Tongue (tissue), 2 donors: ENCODE measurements around the gene ABCA2. TPM values are rescaled to one million over a fixed set of nuclear protein-coding genes. Genes with fewer than 3 reads are reported as not detected.
A peak's percentile ranks its signal among the peaks of the same experiment; 100 is the strongest.
"Not testable (repeated sequence)": the region's sequence is repeated elsewhere in the genome, so short reads cannot be mapped to it uniquely, and the experiment has no call there.

Source experiments
- DNase-seq: peaks from one replicate; pipeline ENCODE4 v3.0.0-alpha.2; 2015
- total RNA-seq: library from RNA; depleted of rRNA; stranded (reverse); fragments of >200 nt; gene quantifications from one replicate; pipeline ENCODE4 v1.2.3, GENCODE V29; 2014

The ABCA2 gene
- total RNA-seq, 1 donor from 2014 or later, result 16.6 TPM

- DNase-seq, result no peak
These were observed 13.9 kb downstream of the ABCA2 start for GRCh38 chr9:137014166-137014565.

DNA sequence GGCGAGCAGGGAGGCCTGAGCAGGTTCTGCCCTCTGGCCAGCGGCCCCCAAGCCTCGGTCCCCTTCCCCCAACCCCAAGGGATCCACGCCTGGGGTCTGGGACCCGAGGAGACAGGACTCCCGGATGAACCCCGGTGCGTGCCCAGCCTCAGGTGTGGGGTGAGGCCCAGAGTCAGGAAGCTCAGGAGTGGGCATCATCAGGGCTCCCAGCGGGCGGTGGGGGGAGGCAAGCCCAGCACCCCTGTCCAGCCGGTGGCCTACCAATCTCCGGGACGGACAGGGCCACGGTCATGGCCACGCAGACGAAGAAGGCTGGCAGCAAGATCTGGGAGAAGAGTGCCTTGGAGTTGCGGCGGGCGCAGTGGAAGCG, 14.5 kb downstream of the ABCA2 start:
- no peak for DNase-seq

- DNase-seq, result no peak
These were observed 15.1 kb downstream of the ABCA2 start for GRCh38 chr9:137012694-137013570.

GRCh38 chr9:137011907-137012675, 15.9 kb downstream of the ABCA2 start:
- DNase-seq, result no peak

- DNase-seq, result no peak
These were observed 16.9 kb downstream of the ABCA2 start for GRCh38 chr9:137011156-137011555.

DNA sequence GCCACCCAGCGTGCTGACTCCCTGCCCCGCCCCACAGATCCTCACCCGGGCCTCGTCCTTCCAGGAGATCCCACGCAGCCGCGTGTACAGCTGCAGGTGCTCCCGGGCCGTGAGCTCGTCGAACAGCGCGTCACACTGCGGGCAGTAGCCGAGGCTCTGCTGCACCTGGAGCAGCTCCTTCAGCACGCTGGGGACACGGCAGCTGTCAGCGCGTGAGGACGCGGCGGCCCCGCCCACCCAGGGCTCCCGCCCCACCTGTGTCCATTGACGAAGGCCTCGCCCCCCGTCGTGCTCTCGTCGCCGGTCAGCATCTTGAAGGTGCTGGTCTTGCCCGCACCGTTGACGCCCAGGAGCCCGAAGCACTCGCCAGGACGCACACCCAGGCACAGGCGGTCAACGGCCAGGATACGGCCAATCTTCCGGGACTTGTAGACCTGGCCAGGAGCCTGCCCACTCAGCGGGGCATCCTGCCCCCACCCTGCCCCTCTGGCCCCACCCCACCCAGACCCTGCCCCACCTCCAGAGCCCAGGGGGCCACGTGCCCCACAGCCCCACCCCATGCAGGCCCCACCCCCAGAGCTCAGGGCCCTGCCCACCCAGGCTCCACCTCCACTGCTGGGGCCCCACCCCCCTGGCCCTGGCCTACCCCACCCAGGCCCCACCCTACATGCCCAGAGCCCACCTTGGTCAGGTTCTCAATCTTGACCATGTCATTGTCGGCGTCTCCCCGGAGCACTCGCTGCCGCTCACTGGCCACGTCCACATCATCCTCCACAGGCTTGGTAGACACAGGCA, 17.9 kb downstream of the ABCA2 start:
- no peak for DNase-seq

DNA sequence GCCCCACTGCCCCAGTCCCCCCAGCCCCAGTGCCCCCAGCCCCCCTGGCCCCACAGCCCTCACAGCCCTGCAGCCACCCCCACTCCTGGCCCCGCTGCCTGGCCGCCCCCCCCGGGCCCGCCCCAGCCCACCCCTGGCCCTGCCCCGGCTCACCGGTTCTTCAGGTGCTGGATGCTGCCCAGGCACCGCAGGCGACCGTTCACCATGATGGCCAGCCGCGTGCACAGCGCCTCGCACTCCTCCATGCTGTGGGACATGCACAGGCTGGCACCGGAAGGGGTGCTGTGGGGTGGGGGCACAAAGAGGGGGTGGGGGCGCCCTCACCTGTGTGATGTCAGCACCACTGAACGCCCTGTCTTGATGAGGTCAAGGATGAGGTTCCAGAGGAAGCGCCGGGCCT, 18.8 kb downstream of the ABCA2 start:
- no peak for DNase-seq

DNA sequence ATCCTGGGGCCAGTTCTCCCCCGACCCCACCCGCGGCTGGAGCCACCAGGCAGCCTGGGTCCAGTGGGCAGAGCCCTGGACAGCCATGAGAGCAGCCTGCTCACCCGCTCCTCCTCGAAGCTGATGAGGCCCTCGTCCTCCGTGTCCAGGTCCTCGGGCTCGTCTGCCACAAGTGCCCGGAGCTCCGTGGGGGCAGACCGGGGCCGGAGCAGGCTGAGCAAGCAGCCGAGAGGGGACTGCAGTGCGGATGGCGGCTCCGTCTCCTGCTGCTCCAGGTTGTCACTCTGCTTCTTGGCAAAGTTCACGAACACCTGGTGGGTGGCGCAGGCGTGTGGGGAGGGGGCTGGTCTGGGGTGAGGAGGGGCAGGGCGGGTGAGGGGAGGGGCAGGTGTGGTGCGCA, 19.7 kb downstream of the ABCA2 start:
- DNase-seq, result no peak

DNA sequence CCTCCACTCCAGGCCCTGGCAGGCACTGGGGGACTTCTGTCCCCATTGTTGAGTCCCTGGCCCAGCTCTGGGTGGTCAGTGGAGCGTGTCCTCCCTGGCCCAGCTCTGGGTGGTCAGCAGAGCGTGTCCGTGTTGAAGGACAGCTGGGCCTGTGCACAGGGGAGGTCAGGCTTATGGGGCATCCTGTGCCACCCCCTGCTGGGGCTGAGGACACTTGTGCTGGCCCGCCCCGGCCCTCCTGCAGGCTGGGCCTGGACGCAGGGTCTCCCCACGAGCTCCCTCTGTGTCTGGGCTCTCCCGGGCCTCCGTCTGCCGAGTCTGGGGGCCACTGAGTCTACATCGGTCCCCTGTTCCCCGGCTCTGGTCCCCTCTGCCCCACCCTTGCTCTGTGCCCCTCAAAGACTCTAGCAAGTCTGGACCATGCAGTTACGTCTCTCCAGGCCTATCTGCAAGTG, 20.2 kb downstream of the ABCA2 start:
- no peak for DNase-seq

DNA sequence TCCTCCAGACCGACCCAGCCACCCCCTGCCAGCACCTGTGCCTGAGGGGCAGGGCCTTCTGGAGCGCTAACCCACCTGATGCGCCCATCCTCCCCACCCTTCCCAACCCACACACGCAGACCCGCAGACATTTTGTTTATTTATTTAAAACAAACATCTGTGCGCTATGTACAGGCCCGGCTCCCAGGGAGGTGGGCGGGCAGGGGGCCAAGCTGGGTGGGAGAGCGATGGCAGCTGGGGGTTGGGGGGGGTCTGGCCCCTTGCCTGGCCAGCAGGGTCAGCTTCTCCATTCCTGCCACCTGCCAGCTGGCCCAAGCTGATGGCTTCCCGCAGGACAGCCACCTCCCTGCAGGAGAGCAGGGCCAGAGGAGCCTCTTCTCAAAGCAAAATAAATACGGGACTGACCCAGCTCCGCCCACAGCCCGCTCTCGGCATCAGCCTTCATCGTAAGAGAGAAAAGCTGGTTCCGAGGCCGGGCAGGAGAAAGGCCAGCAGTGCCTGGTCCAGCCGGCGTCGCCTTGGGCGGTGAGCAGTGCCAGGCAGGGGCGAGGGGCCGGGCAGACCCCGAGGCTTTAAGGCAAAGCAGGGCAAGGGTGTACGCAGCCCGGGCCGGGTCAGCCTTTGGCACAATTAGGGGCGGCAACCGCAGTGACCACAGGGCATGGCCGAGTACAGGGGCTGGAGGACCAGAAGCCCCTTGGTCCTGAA, 20.8 kb downstream of the ABCA2 start:
- peak; percentile 61 for DNase-seq

- DNase-seq, result no peak
These were observed 21.7 kb downstream of the ABCA2 start for GRCh38 chr9:137006116-137007003.

DNA sequence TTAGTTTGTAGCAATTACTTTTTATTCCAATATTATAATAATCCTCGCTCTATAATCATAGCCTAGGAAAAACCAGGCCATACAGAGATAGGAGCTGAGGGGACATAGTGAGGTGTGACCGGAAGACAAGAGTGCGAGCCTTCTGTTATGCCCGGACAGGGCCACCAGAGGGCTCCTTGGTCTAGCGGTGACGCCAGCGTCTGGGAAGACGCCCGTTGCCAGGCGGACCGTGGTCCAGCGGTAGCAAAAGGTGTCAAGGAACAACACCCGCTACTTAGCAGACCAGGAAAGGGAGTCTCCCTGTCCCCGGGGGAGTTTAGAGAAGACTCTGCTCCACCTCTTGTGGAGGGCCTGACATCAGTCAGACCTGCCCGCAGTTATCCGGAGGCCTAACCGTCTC, 23.8 kb downstream of the ABCA2 start:
- DNase-seq, result not testable (repeated sequence)

GRCh38 chr9:137002646-137003041, 25.4 kb downstream of the ABCA2 start:
- DNase-seq, result no peak

DNA sequence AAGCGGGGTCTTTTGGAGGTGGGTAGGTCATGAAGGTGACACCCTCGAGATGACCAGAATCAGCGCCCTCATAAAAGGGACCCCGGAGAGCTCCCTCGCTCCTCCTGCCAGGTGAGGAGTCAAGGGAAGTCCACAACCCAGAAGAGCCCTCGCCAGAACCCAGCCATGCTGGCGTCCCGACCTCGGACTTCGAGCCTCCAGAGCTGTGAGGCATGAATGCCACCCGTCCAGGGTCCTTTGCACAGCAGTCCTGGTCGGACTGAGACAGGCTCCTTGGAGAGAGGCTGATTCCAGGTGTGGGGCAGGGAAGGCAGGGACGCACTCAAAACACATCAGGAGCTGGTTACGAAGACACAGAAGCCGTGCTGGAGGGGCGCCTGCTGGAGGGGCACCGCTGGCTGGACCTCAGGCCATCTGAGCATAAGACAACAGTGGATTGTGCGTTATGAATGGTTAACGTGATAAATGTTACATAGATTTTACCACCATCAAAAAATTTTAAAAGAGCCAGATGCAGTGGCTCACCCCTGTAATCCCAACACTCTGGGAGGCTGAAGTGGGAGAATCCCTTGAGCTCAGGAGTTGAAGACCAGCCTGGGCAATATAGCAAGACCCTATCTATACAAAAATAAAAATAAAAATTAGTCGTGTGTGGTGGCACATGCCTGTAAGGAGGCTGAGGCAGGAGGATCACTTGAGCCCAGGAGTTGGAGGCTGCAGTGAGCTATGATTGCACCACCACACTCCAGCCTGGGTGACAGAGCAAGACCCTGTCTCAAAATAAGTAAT, 26.0 kb downstream of the ABCA2 start:
- no peak for DNase-seq

DNA sequence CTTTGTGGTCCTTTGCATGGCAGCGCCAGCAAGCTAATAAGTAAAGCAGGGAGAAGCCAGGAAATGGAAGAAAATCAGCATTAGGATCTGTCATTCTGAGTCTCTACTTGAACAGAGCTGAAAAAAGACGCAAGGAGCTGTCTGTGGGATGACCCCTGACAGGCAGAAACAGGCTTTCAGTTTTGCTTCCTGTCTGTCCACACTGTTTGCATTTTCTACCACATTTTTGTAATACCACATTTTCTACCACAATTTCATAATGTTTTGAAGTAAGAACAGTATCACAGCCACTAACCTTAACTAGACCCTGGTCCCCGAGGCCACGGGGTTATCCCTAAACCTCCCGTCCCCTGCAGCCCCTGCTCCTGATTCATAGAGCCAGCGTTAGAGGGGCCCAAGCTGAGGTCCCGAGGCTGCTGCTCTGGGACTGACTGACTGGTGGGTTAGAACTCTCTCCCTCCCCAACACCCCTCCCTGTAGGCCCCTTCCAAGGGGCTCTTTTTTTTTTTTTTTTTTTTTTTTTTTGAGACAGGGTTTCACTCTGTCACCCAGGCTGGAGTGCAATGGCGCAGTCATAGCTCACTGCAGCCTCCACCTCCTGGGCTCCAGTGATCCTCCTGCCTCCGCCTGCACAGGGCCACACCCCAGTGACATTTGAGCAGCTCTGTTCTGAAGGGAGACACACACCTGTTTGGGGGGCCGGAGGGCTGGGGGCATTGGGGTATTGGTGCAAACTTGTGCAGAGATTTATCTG, 27.7 kb downstream of the ABCA2 start:
- no peak for DNase-seq

GRCh38 chr9:136997830-136998234, 30.2 kb downstream of the ABCA2 start:
- DNase-seq, result no peak

GRCh38 chr9:136997371-136997770, 30.7 kb downstream of the ABCA2 start:
- DNase-seq, result no peak

DNA sequence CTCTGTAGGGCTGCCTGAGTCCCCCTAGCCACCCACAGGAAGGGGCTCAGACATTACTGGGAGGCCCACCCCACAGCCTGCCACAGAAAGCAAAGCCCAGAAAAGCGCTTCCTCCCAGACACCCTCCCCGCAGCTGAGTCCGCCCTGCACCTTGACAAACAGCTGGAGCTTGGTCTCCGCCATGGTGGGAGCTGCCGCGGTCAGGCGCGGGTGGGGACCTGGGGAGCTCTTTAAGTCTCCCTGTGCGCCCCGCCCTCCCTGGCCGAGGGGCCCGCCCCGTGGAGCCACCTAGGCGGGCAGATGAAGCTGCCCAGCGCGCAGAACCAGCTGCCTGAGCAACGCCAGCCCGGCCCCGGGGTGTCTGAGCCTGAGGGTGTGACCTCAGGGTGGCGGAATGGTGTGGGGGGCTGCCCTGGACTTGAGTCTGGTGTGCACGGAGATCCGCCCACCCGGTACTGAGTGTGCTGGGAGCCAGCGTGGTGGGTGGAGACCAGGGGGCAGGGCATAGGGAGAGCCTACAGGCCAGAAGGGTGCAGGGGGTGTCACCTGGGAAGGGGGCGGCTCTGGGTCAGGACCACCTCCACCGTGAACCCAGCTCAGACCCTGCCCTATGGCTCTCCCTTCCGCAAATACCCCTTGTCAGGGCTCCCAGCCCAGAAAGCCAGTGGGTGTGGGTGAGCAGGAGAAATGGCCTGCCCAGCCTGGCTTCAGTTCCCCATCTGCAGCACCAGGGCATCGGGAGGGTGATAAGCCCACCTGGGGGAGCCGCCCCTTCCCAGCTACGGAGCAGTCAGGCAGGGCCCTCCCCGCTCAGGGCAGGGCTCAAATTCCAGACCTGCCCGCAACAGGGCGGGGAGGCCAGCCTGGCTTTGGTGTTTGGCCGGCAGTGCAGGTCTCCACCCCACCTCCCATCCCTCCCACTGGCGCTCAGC, 31.4 kb downstream of the ABCA2 start, which contains the start of gene CLIC3:
Gene CLIC3 (minus strand): TSS at position 208 of the 932 bp plus-strand sequence. CDS start 25 bp downstream, at position 183.
- peak; percentile 42 for DNase-seq
